ENCODE results near the gene IDH2. TPM values are rescaled to one million over a fixed set of nuclear protein-coding genes. Genes with fewer than 3 reads are reported as not detected.

Gene IDH2
- total and polyA plus RNA-seq, 2 of the 4 experiments (the other 2 are of a cell fraction): 84.9 to 118 TPM

DNA sequence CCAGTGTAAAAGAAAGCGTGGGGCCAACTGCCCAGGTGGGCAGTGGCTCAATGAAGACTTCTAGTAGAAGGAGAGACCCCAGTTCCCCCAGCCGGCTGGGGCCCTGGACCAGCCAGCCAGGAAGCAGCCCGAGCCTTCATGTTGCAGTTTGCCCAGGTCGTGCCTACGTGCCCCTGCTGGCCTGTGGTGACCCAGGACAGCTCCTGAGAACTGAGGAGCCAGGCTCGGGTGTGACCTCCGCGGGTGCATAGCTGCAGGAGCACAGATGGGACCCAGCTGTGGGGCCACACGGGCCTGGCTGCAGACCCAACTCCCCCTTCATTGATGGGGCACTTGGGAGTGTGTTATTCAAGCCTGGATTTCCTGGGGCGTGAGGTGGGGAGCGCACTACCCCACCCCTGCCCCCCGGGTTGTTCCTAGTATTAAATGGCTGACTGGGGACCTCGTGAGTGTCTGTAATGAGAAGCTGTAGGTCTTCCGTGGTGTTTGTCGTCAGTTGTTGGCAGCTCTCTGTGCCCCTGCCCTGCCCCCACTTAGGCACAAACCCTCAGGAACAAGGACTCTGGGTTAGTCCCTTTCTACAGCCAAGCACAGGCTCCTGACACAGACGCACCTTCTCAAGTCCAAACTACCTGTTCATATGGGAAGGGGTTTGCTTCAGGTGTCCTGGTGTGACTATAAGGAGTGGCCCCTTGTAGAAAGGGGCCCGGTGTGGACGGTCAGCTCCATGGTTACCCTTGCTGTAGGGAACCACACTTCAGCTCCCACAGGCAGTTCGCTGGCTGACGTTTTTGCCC lies 39.1 kb downstream of the IDH2 start:
- no peak overlapping the region for H4K91ac ChIP-seq (ENCODE audit: insufficient read depth, low read depth, low read length)
- no peak overlapping the region for H2BK5ac ChIP-seq (ENCODE audit: low read depth, low read length, poor library complexity, severe bottlenecking)
- CTCF ChIA-PET: no interaction called here
- H3K23ac ChIP-seq (ENCODE audit: low read depth, low read length): no peak overlapping the region
- no peak overlapping the region for H3K4me3 ChIP-seq (ENCODE audit: insufficient read depth, low read depth, low read length)
- peaks cover 1% of the 10 kb centered on the region; the same call in 1 of the 2 replicates for H3K4me1 ChIP-seq (ENCODE audit: control insufficient read depth, insufficient read depth, low read length)
- no peak overlapping the region for H4K5ac ChIP-seq (ENCODE audit: low read depth, low read length)
- BruUV-seq (replicated peaks): no TSS peak
- dilution Hi-C loops (cut with HindIII; ENCODE audit: low sequenced_read_pairs, unreplicated experiment): no loop called here
- H4K8ac ChIP-seq (ENCODE audit: low read depth in 2 of 2, low read length in 2 of 2): no peak overlapping the region
- H2BK20ac ChIP-seq (ENCODE audit: low read depth, low read length): no peak overlapping the region
- no peak overlapping the region for H3K18ac ChIP-seq (ENCODE audit: low read depth, low read length)
- POLR2A ChIA-PET (ENCODE audit: unreplicated experiment): no interaction called here
- H3K4ac ChIP-seq (ENCODE audit: low read depth, low read length): no peak overlapping the region
- H3K27me3 ChIP-seq (ENCODE audit: control insufficient read depth, insufficient read depth, low read length): no peaks in the 10 kb centered on the region
- no peak overlapping the region for H2BK15ac ChIP-seq (ENCODE audit: low read depth, low read length)
- no peak overlapping the region for H2BK120ac ChIP-seq (ENCODE audit: low read depth, low read length)
- no peak overlapping the region for H3K56ac ChIP-seq (ENCODE audit: extremely low read depth, insufficient read depth, low read length)
- H3K9me3 ChIP-seq (ENCODE audit: control insufficient read depth, insufficient read depth, low read length): no peaks in the 10 kb centered on the region
- H2AFZ ChIP-seq (replicated peaks; ENCODE audit: low read length, poor library complexity): no peak overlapping the region
- H2AK9ac ChIP-seq (replicated peaks; ENCODE audit: low read depth, low read length, poor library complexity): peak overlapping the region; percentile 72
- WGBS, 2 experiments (ENCODE audit: extremely low coverage in 2 of 2, insufficient read length in 1 of 2): 79% methylated on average over 4 of the region's 20 CpGs; no CpG with 5 or more reads in 1 of the 2 experiments
- H3K9me1 ChIP-seq (ENCODE audit: insufficient read depth, low read length): peaks cover 17% of the 10 kb centered on the region
- in situ Hi-C loops (cut with MboI; ENCODE audit: low sequenced_read_pairs): no loop called here
- H3K9ac ChIP-seq (ENCODE audit: low read depth, low read length): no peak overlapping the region
- H3K4me2 ChIP-seq (ENCODE audit: low read depth, low read length): no peak overlapping the region
- peaks cover 6% of the 10 kb centered on the region for H3K36me3 ChIP-seq (ENCODE audit: control insufficient read depth, insufficient read depth, low read length)
- no peak overlapping the region for H3K27ac ChIP-seq (ENCODE audit: insufficient read depth, low read length)
- ATAC-seq (ENCODE audit: low read depth): no peak
- H3K79me1 ChIP-seq (ENCODE audit: low read depth in 1 of 2, low read length in 2 of 2): peaks cover 4 to 52% of the 10 kb centered on the region in 2 experiments
- no peak for TF ChIP-seq MXI1 (IDR thresholded peaks at IDR 0.05; ENCODE audit: borderline replicate concordance, low read depth, low read length)
- no peak for TF ChIP-seq POLR2A (IDR thresholded peaks at IDR 0.05; ENCODE audit: low read depth, low read length)
- TF ChIP-seq CHD1 (IDR thresholded peaks at IDR 0.05; ENCODE audit: low read depth, low read length): no peak
- TF ChIP-seq CTCF (conservative IDR thresholded peaks at IDR 0.05; ENCODE audit: low read depth, low read length): no peak
- no peak for TF ChIP-seq CEBPB (IDR thresholded peaks at IDR 0.05; ENCODE audit: low read depth, low read length)
- no peak for TF ChIP-seq RCOR1 (IDR thresholded peaks at IDR 0.05; ENCODE audit: insufficient replicate concordance, low read length)
- TF ChIP-seq NFE2L2 (IDR thresholded peaks at IDR 0.05; ENCODE audit: low read depth, low read length): no peak
- no peak for TF ChIP-seq RFX5 (IDR thresholded peaks at IDR 0.05; ENCODE audit: low read depth, low read length)
- no peak for TF ChIP-seq USF2 (IDR thresholded peaks at IDR 0.05; ENCODE audit: low read depth, low read length)
- TF ChIP-seq RAD21 (IDR thresholded peaks at IDR 0.05; ENCODE audit: low read length): no peak
- no peak for TF ChIP-seq MAFK (IDR thresholded peaks at IDR 0.05; ENCODE audit: low read depth, low read length)
- TF ChIP-seq BHLHE40 (IDR thresholded peaks at IDR 0.05; ENCODE audit: low read depth, low read length): no peak
- TF ChIP-seq MAZ (IDR thresholded peaks at IDR 0.05; ENCODE audit: borderline replicate concordance, low read depth, low read length): no peak
- intact Hi-C loops (cut with micrococcal nuclease): no loop called here
- H3K14ac ChIP-seq (replicated peaks; ENCODE audit: low read depth, low read length): no peak overlapping the region
- H4K20me1 ChIP-seq (ENCODE audit: insufficient read depth, low read length): peaks cover 11% of the 10 kb centered on the region
- no peak overlapping the region for H2AK5ac ChIP-seq (ENCODE audit: low read depth, low read length)
- no peak for DNase-seq
